ENCODE data around the gene IKBKE. TPM values are rescaled to one million over a fixed set of nuclear protein-coding genes. Genes with fewer than 3 reads are reported as not detected.

IKBKE gene
- polyA plus RNA-seq, 2 of the 4 experiments (the other 2 are of a cell fraction), result 6.3 to 6.4 TPM

DNA sequence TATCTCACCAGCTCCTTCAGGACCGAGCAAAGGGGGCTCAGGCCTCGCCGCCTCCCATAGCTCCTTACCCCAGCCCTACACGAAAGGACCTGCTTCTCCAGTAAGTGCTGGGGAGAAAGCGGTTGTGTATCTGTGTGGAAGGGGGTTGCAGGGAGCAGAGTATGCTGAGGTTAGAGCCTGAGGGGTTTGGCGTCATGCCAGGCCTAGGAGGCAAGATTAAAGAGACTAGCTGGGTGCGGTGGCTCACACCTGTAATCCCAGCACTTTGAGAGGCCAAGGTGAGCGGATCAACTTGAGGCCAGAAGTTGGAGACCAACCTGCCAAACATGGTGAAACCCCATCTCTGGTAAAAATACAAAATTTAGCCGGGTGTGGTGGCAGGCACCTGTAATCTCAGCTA, 23.0 kb downstream of the IKBKE start:
- 88% methylated on average over 9 of the region's 9 CpGs for WGBS (ENCODE audit: missing lambda C conversion rate)
- CTCF ChIA-PET, result interaction anchor here (0.6 to 10.1 kb wide), 8 partner anchors 10 to 489 kb away, joined by 3 to 188 read pairs (median 8); partner anchors contain the start of gene RASSF5
- FAIRE-seq, result no peak

DNA sequence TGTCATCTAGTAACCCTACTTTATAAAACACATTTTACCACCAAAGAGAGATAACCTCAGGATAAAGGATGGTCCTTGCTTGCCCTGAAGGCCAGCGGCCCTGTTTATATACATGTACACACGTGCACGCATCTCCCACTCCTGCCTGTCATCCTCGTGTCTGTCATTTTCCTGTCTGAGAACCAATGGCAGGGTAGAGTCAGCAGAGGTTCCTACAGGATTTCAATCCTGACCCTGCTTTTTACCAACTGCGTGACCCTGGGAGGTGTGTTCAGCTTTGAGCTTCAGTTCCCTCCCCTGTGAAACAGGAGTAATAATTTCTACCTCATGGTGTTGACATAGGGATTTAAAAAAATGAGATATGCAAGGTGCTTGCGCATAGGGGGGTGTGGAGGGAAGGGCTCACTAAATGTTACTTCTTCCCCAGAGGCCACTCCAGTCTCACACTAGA, 24.8 kb downstream of the IKBKE start:
- Histone ChIP-seq H3K4me2 (no peak overlapping the region), H3K9me3 (no peaks in the 10 kb centered on the region), H3K4me1 (peaks cover 6% of the 10 kb centered on the region; the same call in 1 of the 3 replicates), H3K27ac (no peak overlapping the region), H3K4me3 (no peak overlapping the region)
- no peak for DNase-seq (ENCODE audit: low read depth in 1 of 2, low spot score in 1 of 2)
- TF ChIP-seq RAD21 (conservative IDR thresholded peaks at IDR 0.05 in 1 of 2, IDR thresholded peaks at IDR 0.05 in 1 of 2), result no peak
- TF ChIP-seq, protein P1, sequence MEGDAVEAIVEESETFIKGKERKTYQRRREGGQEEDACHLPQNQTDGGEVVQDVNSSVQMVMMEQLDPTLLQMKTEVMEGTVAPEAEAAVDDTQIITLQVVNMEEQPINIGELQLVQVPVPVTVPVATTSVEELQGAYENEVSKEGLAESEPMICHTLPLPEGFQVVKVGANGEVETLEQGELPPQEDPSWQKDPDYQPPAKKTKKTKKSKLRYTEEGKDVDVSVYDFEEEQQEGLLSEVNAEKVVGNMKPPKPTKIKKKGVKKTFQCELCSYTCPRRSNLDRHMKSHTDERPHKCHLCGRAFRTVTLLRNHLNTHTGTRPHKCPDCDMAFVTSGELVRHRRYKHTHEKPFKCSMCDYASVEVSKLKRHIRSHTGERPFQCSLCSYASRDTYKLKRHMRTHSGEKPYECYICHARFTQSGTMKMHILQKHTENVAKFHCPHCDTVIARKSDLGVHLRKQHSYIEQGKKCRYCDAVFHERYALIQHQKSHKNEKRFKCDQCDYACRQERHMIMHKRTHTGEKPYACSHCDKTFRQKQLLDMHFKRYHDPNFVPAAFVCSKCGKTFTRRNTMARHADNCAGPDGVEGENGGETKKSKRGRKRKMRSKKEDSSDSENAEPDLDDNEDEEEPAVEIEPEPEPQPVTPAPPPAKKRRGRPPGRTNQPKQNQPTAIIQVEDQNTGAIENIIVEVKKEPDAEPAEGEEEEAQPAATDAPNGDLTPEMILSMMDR (IDR thresholded peaks at IDR 0.05), result no peak
- no peak for TF ChIP-seq JUNB (IDR thresholded peaks at IDR 0.05)
- TF ChIP-seq RFX5 (IDR thresholded peaks at IDR 0.05), result no peak
- no peak for TF ChIP-seq GATA3 (IDR thresholded peaks at IDR 0.05; ENCODE audit: borderline replicate concordance)
- no peak for ATAC-seq
- ChIA-PET POLR2A (no interaction called here), CTCF (interaction anchor here (0.7 to 10.1 kb wide), 9 partner anchors 8 to 484 kb away, joined by 3 to 121 read pairs (median 5); partner anchors contain the start of gene RASSF5)
- WGBS (ENCODE audit: missing lambda C conversion rate), result 94% methylated on average over 6 of the region's 6 CpGs
- FAIRE-seq, result no peak

More for the DNA sequence above, 23.0 kb downstream of the IKBKE start:
- POLR2A ChIA-PET, result no interaction called here
- Histone ChIP-seq H3K27ac (no peak overlapping the region), H3K4me2 (no peak overlapping the region), H3K4me3 (no peak overlapping the region), H3K9me3 (no peaks in the 10 kb centered on the region), H3K4me1 (no peaks in the 10 kb centered on the region)
- TF ChIP-seq RFX5 (IDR thresholded peaks at IDR 0.05), result no peak
- TF ChIP-seq PHF8 (IDR thresholded peaks at IDR 0.05; ENCODE audit: borderline replicate concordance, low read depth), result no peak
- no peak for TF ChIP-seq ZFP36 (IDR thresholded peaks at IDR 0.05; ENCODE audit: borderline replicate concordance, partially characterized antibody)
- TF ChIP-seq BCL3 (IDR thresholded peaks at IDR 0.05), result no peak
- no peak for TF ChIP-seq USF2 (IDR thresholded peaks at IDR 0.05)
- no peak for TF ChIP-seq HOXB13 (CRISPR knock-in tag; IDR thresholded peaks at IDR 0.05; ENCODE audit: low read depth)
- TF ChIP-seq, protein P2, sequence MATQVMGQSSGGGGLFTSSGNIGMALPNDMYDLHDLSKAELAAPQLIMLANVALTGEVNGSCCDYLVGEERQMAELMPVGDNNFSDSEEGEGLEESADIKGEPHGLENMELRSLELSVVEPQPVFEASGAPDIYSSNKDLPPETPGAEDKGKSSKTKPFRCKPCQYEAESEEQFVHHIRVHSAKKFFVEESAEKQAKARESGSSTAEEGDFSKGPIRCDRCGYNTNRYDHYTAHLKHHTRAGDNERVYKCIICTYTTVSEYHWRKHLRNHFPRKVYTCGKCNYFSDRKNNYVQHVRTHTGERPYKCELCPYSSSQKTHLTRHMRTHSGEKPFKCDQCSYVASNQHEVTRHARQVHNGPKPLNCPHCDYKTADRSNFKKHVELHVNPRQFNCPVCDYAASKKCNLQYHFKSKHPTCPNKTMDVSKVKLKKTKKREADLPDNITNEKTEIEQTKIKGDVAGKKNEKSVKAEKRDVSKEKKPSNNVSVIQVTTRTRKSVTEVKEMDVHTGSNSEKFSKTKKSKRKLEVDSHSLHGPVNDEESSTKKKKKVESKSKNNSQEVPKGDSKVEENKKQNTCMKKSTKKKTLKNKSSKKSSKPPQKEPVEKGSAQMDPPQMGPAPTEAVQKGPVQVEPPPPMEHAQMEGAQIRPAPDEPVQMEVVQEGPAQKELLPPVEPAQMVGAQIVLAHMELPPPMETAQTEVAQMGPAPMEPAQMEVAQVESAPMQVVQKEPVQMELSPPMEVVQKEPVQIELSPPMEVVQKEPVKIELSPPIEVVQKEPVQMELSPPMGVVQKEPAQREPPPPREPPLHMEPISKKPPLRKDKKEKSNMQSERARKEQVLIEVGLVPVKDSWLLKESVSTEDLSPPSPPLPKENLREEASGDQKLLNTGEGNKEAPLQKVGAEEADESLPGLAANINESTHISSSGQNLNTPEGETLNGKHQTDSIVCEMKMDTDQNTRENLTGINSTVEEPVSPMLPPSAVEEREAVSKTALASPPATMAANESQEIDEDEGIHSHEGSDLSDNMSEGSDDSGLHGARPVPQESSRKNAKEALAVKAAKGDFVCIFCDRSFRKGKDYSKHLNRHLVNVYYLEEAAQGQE (IDR thresholded peaks at IDR 0.05), result no peak
- TF ChIP-seq ESRRA (IDR thresholded peaks at IDR 0.05; ENCODE audit: borderline replicate concordance, low read length), result no peak
- no peak for TF ChIP-seq HEYL (CRISPR knock-in tag; IDR thresholded peaks at IDR 0.05)
- TF ChIP-seq KDM1A (IDR thresholded peaks at IDR 0.05; ENCODE audit: low read depth), result no peak
- no peak for TF ChIP-seq FOSB (CRISPR knock-in tag; IDR thresholded peaks at IDR 0.05)
- no peak for TF ChIP-seq CBX8 (IDR thresholded peaks at IDR 0.05)
- TF ChIP-seq CBX2 (IDR thresholded peaks at IDR 0.05; ENCODE audit: borderline replicate concordance, low read depth), result no peak
- no peak for TF ChIP-seq SREBF2 (IDR thresholded peaks at IDR 0.05)
- TF ChIP-seq FOSL2 (IDR thresholded peaks at IDR 0.05), result no peak
- no peak for TF ChIP-seq FOSL2 (CRISPR knock-in tag; IDR thresholded peaks at IDR 0.05)
- TF ChIP-seq, protein P3, sequence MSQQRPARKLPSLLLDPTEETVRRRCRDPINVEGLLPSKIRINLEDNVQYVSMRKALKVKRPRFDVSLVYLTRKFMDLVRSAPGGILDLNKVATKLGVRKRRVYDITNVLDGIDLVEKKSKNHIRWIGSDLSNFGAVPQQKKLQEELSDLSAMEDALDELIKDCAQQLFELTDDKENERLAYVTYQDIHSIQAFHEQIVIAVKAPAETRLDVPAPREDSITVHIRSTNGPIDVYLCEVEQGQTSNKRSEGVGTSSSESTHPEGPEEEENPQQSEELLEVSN (IDR thresholded peaks at IDR 0.05; ENCODE audit: borderline replicate concordance, low read depth), result no peak
- DNase-seq (ENCODE audit: low read depth in 1 of 2, low spot score in 1 of 2) (no peak), ATAC-seq (no peak)
